Transverse colon (tissue), 4 donors: ENCODE results near the gene TOMT.

Source experiments
- EP300 ChIP-seq: sonication (generic); formaldehyde crosslinking; IDR thresholded peaks from one replicate; pipeline ENCODE4 v1.6.1; 2017; ENCODE audit warnings: antibody characterized with exemption, low read depth
- POLR2AphosphoS5 ChIP-seq, 3 donors: sonication (generic); formaldehyde crosslinking; IDR thresholded peaks; one replicate each; pipeline ENCODE4 v1.6.1; 2016; ENCODE audit warnings: antibody characterized with exemption in 3 of 3
- TF ChIP-seq, protein P1 (sequence below), 5 experiments: fragments of 200-600 bp in 3 of 5; fragments of 450-650 bp in 2 of 5; sonication (generic) in 3 of 5; IDR thresholded peaks; 1 replicate in 2 of 5; 2 replicates in 3 of 5; pipeline ENCODE4 v1.5.1; 2016 to 2017; ENCODE audit warnings: antibody characterized with exemption in 5 of 5, inconsistent platforms in 3 of 5, mild to moderate bottlenecking in 2 of 5, moderate library complexity in 1 of 5

DNA sequence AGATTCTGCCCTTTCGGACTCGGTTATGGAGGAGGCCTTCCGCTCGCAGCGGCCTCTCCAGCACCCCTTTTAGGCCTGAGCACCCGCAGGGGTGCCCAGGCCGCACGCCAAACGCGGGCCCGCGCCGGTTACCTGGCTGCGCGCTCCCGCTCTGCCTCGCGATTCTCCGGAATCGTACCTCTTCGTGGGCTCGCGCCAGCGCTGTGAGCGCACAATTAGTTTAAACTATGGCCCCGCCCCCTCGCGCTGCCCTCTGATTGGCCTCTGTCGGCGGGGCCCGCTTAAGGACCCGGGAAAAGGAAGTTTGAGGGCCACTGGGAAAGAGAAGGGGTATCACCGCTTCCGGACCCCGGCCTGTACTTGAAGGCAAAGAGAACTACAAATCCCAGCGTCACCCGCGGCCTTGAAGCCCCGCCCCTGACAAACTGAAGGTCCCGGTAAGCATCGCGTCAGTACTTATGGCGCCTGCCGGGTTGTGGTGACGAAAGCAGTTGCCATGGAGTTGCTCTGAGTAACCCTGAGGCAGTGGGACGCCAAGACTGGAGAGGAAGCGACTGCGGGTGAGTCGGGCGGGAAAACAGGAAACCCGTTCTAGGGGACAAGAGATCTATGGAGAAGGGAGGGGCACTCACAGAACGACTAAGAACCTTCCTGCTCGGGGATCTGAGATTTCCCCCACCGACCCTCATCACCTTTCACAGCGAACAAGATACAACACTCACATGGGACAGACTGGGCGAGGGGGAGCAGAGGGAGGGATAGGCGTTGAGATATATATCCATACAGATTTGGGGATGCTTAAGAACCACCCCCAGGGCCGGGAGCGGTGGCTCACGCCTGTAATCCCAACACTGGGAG is 25.2 kb upstream of the TOMT start, which contains the start of the genes LRRC51 and NUMA1:
- TF ChIP-seq, protein P1, sequence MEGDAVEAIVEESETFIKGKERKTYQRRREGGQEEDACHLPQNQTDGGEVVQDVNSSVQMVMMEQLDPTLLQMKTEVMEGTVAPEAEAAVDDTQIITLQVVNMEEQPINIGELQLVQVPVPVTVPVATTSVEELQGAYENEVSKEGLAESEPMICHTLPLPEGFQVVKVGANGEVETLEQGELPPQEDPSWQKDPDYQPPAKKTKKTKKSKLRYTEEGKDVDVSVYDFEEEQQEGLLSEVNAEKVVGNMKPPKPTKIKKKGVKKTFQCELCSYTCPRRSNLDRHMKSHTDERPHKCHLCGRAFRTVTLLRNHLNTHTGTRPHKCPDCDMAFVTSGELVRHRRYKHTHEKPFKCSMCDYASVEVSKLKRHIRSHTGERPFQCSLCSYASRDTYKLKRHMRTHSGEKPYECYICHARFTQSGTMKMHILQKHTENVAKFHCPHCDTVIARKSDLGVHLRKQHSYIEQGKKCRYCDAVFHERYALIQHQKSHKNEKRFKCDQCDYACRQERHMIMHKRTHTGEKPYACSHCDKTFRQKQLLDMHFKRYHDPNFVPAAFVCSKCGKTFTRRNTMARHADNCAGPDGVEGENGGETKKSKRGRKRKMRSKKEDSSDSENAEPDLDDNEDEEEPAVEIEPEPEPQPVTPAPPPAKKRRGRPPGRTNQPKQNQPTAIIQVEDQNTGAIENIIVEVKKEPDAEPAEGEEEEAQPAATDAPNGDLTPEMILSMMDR (IDR thresholded peaks at IDR 0.05): no peak
- peak; percentile 30 to 83 (median 65) for TF ChIP-seq POLR2AphosphoS5 (IDR thresholded peaks at IDR 0.05)
- no peak for TF ChIP-seq EP300
